ENCODE data around the gene EGFLAM.

DNA sequence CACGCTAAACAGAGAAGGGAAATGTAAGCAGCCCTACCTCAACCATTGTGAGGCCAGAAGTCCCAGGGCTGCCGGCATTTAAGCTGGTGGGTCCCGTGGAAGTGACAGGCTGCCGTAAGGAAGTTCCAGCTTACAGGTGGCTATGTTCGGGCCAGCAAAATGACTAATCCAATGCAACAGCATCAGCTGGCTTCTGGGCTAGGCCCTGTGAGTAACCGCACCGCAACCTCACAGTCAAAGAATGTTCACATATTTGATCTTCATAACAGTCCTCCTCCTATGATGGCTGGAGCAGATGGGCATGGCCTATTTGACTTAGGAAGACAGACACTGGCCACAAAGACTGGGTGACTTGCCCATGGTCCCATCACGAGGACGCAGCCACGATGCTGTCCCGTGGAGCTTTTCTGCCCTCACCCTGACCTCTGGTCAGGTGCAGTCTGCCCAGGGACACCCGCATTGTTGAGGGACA lies 209.9 kb downstream of the EGFLAM start:
- no peak for TF ChIP-seq ZZZ3 (IDR thresholded peaks at IDR 0.05; ENCODE audit: control insufficient read depth, insufficient read length, low read depth)
- TF ChIP-seq, protein P1, sequence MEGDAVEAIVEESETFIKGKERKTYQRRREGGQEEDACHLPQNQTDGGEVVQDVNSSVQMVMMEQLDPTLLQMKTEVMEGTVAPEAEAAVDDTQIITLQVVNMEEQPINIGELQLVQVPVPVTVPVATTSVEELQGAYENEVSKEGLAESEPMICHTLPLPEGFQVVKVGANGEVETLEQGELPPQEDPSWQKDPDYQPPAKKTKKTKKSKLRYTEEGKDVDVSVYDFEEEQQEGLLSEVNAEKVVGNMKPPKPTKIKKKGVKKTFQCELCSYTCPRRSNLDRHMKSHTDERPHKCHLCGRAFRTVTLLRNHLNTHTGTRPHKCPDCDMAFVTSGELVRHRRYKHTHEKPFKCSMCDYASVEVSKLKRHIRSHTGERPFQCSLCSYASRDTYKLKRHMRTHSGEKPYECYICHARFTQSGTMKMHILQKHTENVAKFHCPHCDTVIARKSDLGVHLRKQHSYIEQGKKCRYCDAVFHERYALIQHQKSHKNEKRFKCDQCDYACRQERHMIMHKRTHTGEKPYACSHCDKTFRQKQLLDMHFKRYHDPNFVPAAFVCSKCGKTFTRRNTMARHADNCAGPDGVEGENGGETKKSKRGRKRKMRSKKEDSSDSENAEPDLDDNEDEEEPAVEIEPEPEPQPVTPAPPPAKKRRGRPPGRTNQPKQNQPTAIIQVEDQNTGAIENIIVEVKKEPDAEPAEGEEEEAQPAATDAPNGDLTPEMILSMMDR (IDR thresholded peaks at IDR 0.05 in 2 of 3, conservative IDR thresholded peaks at IDR 0.05 in 1 of 3; ENCODE audit: control insufficient read depth in 2 of 3, extremely low read depth in 1 of 3, insufficient read depth in 1 of 3, low read depth in 3 of 3, low read length in 3 of 3), result no peak
- TF ChIP-seq CHD1 (IDR thresholded peaks at IDR 0.05; ENCODE audit: low read depth, low read length), result no peak
- no peak for TF ChIP-seq POLR2AphosphoS2 (IDR thresholded peaks at IDR 0.05; ENCODE audit: low read depth, low read length)
- TF ChIP-seq, protein P2, sequence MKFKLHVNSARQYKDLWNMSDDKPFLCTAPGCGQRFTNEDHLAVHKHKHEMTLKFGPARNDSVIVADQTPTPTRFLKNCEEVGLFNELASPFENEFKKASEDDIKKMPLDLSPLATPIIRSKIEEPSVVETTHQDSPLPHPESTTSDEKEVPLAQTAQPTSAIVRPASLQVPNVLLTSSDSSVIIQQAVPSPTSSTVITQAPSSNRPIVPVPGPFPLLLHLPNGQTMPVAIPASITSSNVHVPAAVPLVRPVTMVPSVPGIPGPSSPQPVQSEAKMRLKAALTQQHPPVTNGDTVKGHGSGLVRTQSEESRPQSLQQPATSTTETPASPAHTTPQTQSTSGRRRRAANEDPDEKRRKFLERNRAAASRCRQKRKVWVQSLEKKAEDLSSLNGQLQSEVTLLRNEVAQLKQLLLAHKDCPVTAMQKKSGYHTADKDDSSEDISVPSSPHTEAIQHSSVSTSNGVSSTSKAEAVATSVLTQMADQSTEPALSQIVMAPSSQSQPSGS (IDR thresholded peaks at IDR 0.05; ENCODE audit: low read length), result no peak
- no peak for TF ChIP-seq YBX1 (IDR thresholded peaks at IDR 0.05)
- TF ChIP-seq RCOR1 (conservative IDR thresholded peaks at IDR 0.05; ENCODE audit: low read depth, low read length), result no peak
- TF ChIP-seq, protein P3, sequence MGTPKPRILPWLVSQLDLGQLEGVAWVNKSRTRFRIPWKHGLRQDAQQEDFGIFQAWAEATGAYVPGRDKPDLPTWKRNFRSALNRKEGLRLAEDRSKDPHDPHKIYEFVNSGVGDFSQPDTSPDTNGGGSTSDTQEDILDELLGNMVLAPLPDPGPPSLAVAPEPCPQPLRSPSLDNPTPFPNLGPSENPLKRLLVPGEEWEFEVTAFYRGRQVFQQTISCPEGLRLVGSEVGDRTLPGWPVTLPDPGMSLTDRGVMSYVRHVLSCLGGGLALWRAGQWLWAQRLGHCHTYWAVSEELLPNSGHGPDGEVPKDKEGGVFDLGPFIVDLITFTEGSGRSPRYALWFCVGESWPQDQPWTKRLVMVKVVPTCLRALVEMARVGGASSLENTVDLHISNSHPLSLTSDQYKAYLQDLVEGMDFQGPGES (IDR thresholded peaks at IDR 0.05), result no peak
- TF ChIP-seq FOS (IDR thresholded peaks at IDR 0.05; ENCODE audit: borderline replicate concordance, extremely low read depth, insufficient read length), result no peak
- no peak for TF ChIP-seq RFX5 (IDR thresholded peaks at IDR 0.05; ENCODE audit: low read depth, low read length)
- no peak for TF ChIP-seq YY1 (IDR thresholded peaks at IDR 0.05; ENCODE audit: low read depth, low read length)
- no peak for TF ChIP-seq POLR2A (IDR thresholded peaks at IDR 0.05; ENCODE audit: low read depth, low read length)

Measured in GM12878 (cell line).